ENCODE data around the gene CEP70. TPM values are rescaled to one million over a fixed set of nuclear protein-coding genes. Genes with fewer than 3 reads are reported as not detected.

CEP70 gene
- total and polyA plus RNA-seq, 2 donors (not counting 1 experiment from before 2014, with no cell fraction given): 1.00 to 9.6 TPM

GRCh38 chr3:138600100-138600745 lies 6.2 kb upstream of the CEP70 start:
- ATAC-seq (ENCODE audit: low read depth): no peak
- no peak overlapping the region for H3K27ac Mint-ChIP-seq

More at GRCh38 chr3:138600100-138600745, 6.2 kb upstream of the CEP70 start:
- Histone ChIP-seq H3K9me3 (ENCODE audit: control extremely low read depth in 1 of 3, control insufficient read depth in 2 of 3, insufficient read depth in 1 of 3, low read length in 2 of 3) (peaks cover 0 to 13% (median 10%) of the 10 kb centered on the region in 3 donors), H3K27ac (ENCODE audit: low read length in 2 of 2) (no peak overlapping the region), H3K4me3 (ENCODE audit: control extremely low read depth in 1 of 5, extremely low read depth in 1 of 5, insufficient read depth in 1 of 5, low read depth in 2 of 5, low read length in 4 of 5) (no peak overlapping the region), H3K36me3 (replicated peaks in 1 of 2; ENCODE audit: control extremely low read depth in 1 of 2, control insufficient read depth in 1 of 2, extremely low read depth in 1 of 2, insufficient read depth in 2 of 2, low read length in 1 of 2) (no peaks in the 10 kb centered on the region), H3K9ac (ENCODE audit: low read length) (no peak overlapping the region), H3K79me2 (ENCODE audit: control insufficient read depth, insufficient read depth, low read length) (no peaks in the 10 kb centered on the region), H3K27me3 (replicated peaks in 1 of 4; ENCODE audit: control extremely low read depth in 1 of 4, control insufficient read depth in 3 of 4, insufficient read depth in 4 of 4, low read length in 3 of 4) (peaks cover 0 to 5% (median 0%) of the 10 kb centered on the region in 4 experiments), H3K4me2 (replicated peaks; ENCODE audit: low read depth, low read length, poor library complexity, severe bottlenecking) (no peak overlapping the region), H3K4me1 (ENCODE audit: control insufficient read depth in 2 of 2, insufficient read depth in 2 of 2, low read length in 2 of 2) (no peaks in the 10 kb centered on the region), H4K20me1 (ENCODE audit: control insufficient read depth, insufficient read depth, low read length, poor library complexity, severe bottlenecking) (no peaks in the 10 kb centered on the region), H2AFZ (ENCODE audit: insufficient read depth, low read depth, low read length, poor library complexity, severe bottlenecking) (no peak overlapping the region)
- 69% methylated on average over 8 of the region's 8 CpGs for WGBS (ENCODE audit: insufficient coverage)
- no peaks in the 10 kb centered on the region for H3K4me1 Mint-ChIP-seq
- intact Hi-C loops (cut with micrococcal nuclease): loop anchor here (10.0 kb wide), 1 partner anchor 745 kb away; the partner anchor contains the start of gene MRPS22
- H3K4me3 Mint-ChIP-seq: no peak overlapping the region
- ChIA-PET CTCF (interaction anchor here (1.4 to 13.4 kb wide), 2 partner anchors 315 to 317 kb away, joined by 8 to 461 read pairs; no protein-coding TSS in a partner anchor), POLR2A (no interaction called here)
- no peaks in the 10 kb centered on the region for H3K27me3 Mint-ChIP-seq
- TF ChIP-seq EZH2 (IDR thresholded peaks at IDR 0.05; ENCODE audit: borderline replicate concordance, insufficient read depth, low read depth, low read length, poor library complexity, severe bottlenecking) (no peak), CTCF (IDR thresholded peaks at IDR 0.05) (no peak)
- DNase-seq: no peak
- H3K9me3 Mint-ChIP-seq (ENCODE audit: insufficient read depth): peaks cover 2% of the 10 kb centered on the region

All from B cell (primary cell).